HCT116 (cell line): ENCODE data around the gene RTL1.

Experiments used
- CEBPB ChIP-seq: IDR thresholded peaks from 2 replicates; pipeline ENCODE4 v1.6.1; 2012; ENCODE audit warnings: low read depth
- CTCF ChIP-seq, 3 experiments: fragments of 200-600 bp in 1 of 3; sonication (generic) in 1 of 3; IDR thresholded peaks in 2 of 3; conservative IDR thresholded peaks in 1 of 3; 2 replicates each; pipeline ENCODE4 v1.5.1; 2012 to 2017; ENCODE audit warnings: low read depth in 2 of 3, low read length in 2 of 3, antibody characterized with exemption in 1 of 3, borderline replicate concordance in 1 of 3, control low read depth in 1 of 3, mild to moderate bottlenecking in 1 of 3, mixed read lengths in 1 of 3, mixed run types in 1 of 3, moderate library complexity in 1 of 3; ENCODE audit not compliant: insufficient read depth in 1 of 3
- EGR1 ChIP-seq: IDR thresholded peaks from 2 replicates; pipeline ENCODE4 v1.6.1; 2012; ENCODE audit warnings: low read depth
- EZH2 ChIP-seq: fragments of 200-600 bp; sonication (generic); IDR thresholded peaks from 2 replicates; pipeline ENCODE4 v1.6.1; 2017; ENCODE audit warnings: antibody characterized with exemption, mixed run types
- EZH2phosphoT487 ChIP-seq: fragments of 200-600 bp; IDR thresholded peaks from 2 replicates; pipeline ENCODE4 v1.6.1; 2018; ENCODE audit warnings: antibody characterized with exemption, borderline replicate concordance
- JUND ChIP-seq: IDR thresholded peaks from 2 replicates; pipeline ENCODE4 v1.6.1; 2012
- POLR2AphosphoS5 ChIP-seq: IDR thresholded peaks from 2 replicates; pipeline ENCODE4 v1.6.1; 2011; ENCODE audit warnings: mild to moderate bottlenecking, low read depth, low read length, moderate library complexity
- REST ChIP-seq: IDR thresholded peaks from 2 replicates; pipeline ENCODE4 v1.6.1; 2012; ENCODE audit warnings: low read depth
- SIN3A ChIP-seq: IDR thresholded peaks from 2 replicates; pipeline ENCODE4 v1.6.1; 2012; ENCODE audit warnings: low read depth
- SP1 ChIP-seq: IDR thresholded peaks from 2 replicates; pipeline ENCODE4 v1.6.1; 2012; ENCODE audit warnings: low read depth
- TCF7L2 ChIP-seq: IDR thresholded peaks from 2 replicates; pipeline ENCODE4 v1.7.0; 2011; ENCODE audit warnings: borderline replicate concordance, inconsistent platforms; ENCODE audit not compliant: insufficient read depth, insufficient read length; ENCODE audit errors: extremely low read depth
- YY1 ChIP-seq: IDR thresholded peaks from 2 replicates; pipeline ENCODE4 v1.6.1; 2011; ENCODE audit warnings: low read length, low read depth, moderate library complexity, mild to moderate bottlenecking; ENCODE audit not compliant: insufficient replicate concordance; ENCODE audit errors: extremely low read depth
- ZFX ChIP-seq: fragments of 450-650 bp; IDR thresholded peaks from 2 replicates; pipeline ENCODE4 v1.6.1; 2017
- ZNF274 ChIP-seq: fragments of 200-500 bp; sonication (Bioruptor generic); IDR thresholded peaks from 2 replicates; pipeline ENCODE4 v1.6.1; 2014; ENCODE audit warnings: mild to moderate bottlenecking, low read depth, low read length, inconsistent platforms

- no peak for TF ChIP-seq REST
- peak; percentile 56 to 69 (median 57); a peak in 5 of 6 replicates for TF ChIP-seq CTCF (IDR thresholded peaks at IDR 0.05 in 2 of 3, conservative IDR thresholded peaks at IDR 0.05 in 1 of 3; ENCODE audit: borderline replicate concordance in 1 of 3, insufficient read depth in 1 of 3, low read depth in 2 of 3, low read length in 2 of 3)
- no peak for TF ChIP-seq POLR2AphosphoS5
- no peak for TF ChIP-seq JUND
- no peak for TF ChIP-seq EZH2
- no peak for TF ChIP-seq YY1
- TF ChIP-seq ZFX: no peak
- no peak for TF ChIP-seq EGR1
- TF ChIP-seq TCF7L2: no peak
- TF ChIP-seq SIN3A: no peak
- TF ChIP-seq CEBPB: no peak
- no peak for TF ChIP-seq ZNF274
- TF ChIP-seq SP1: no peak
- TF ChIP-seq EZH2phosphoT487: no peak
Measured at GRCh38 chr14:100906420-100906819, 2.9 kb upstream of the RTL1 start.
